ENCODE data around the gene EPS8L1.
"Not testable (repeated sequence)": the region's sequence is repeated elsewhere in the genome, so short reads cannot be mapped to it uniquely, and the experiment has no call there.

The EPS8L1 gene

DNA sequence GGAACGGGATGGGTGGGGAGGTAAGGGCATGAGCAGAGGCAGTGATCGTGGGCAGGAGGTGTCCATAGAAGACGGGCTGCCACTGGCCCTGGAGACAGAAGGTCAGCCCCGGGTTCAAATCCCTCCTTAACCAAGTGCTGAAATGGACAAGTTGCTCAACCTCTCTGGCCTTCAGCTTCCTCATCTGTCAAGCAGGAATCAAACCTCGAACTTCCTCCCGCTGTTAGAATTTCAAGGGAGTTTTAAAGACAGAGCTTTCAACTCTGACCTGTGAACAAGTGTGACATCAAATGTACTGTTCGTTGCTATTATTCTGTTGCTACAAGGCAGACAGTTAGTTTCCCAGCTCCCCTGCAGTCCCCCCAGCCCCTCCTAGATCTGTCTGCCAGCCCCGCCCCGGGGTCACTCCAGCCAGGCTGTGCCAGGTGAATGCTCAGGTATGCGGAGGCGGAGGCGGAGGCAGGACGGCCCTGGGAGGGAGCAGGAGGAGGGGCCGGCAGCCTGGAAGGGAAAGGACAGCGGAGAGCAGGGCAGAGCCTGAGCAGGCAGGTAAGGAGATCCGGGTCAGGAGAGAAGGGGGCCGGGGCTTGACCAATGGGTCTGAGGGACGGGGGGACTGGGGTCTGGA, at the start of gene EPS8L1:
Gene EPS8L1 (plus strand): TSS at position 499 of the 628 bp plus-strand sequence. CDS start 576 bp downstream, outside the sequence.
- no peak for DNase-seq

DNA sequence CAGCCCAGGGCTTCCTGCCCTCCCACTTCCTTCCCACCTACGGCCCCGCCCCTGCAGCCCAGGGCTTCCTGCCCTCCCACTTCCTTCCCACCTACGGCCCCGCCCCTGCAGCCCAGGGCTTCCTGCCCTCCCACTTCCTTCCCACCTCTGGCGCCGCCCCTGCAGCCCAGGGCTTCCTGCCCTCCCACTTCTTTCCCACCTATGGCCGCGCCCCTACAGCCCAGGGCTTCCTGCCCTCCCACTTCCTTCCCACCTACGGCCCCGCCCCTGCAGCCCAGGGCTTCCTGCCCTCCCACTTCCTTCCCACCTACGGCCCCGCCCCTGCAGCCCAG, 48.6 kb upstream of the EPS8L1 start:
- DNase-seq: not testable (repeated sequence)

DNA sequence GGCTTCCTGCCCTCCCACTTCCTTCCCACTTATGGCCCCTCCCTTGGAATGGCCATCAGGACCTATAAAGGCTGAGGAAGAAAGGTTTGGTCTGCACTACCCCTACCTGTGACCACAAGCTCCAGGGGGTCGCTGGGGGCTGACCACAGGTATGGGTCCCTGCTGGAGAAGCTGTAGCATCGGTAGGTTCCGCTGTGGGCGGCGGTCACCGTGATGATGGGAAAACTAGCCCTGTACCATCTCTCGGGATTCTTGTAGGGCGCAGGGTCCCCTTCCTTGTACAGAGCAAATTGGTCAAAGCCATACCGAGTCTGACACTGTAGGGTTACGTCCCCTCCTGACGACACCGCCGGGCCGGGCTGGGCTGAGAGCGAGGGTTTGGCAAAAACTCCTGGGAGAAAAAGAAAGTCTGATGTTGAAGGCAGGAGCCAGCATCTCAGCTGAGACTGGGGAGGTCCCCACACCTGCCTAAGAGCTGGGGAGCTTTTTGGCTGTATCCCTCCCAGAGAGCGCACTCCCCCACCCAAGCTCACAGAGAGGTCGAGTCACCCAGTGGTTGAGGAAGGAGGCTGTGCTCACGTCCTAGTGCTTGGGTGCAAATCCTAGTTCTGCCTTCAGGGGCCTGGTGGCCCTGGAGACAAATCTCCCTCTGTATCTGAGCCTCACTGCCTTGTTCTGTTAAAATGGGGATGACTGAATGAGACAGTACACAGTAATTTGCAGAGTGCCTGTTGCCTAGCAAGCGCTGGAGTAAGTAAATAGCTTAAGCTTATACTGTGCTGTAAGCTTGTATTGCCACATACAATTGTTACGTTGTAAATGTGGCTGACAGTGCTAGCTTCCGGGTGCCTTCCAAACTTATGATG, 48.0 kb upstream of the EPS8L1 start:
- DNase-seq: no peak

DNA sequence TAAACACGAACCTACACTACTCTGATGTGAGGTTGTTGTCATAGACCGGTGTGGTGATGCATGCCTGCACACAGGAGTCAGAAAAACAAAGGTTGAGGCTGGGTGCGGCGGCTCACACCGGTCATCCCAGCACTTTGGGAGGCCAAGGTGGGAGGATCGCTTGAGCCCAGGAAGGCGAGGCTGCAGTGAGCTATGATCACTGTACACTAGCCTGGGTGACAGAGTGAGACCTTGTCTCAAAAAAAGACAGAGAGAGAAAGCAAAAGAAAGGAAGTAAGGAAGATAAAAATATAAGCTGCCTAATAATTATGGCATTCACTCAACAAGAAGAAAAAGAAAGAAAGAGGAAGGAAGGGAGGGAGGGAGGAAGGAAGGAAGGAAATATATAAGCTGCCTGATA, 46.9 kb upstream of the EPS8L1 start:
- DNase-seq: no peak

DNA sequence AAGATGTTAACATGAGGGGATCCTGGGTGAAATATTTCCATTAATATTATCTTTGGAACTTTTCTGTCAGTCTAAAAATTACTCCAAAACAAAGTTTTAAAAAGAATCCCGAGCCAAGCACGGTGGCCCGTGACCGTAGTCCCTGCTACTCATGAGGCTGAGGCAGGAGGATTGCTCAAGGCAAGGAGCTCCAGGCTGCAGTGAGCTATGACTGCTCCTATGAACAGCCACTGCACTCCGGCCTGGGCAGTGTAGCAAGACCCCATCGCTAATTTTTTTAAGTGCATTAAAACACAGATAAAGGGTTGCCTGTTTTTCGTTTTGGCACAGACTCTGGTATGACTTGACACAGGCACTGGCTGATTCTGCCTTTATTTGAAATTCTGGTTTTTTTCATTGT, 44.5 kb upstream of the EPS8L1 start:
- no peak for DNase-seq

DNA sequence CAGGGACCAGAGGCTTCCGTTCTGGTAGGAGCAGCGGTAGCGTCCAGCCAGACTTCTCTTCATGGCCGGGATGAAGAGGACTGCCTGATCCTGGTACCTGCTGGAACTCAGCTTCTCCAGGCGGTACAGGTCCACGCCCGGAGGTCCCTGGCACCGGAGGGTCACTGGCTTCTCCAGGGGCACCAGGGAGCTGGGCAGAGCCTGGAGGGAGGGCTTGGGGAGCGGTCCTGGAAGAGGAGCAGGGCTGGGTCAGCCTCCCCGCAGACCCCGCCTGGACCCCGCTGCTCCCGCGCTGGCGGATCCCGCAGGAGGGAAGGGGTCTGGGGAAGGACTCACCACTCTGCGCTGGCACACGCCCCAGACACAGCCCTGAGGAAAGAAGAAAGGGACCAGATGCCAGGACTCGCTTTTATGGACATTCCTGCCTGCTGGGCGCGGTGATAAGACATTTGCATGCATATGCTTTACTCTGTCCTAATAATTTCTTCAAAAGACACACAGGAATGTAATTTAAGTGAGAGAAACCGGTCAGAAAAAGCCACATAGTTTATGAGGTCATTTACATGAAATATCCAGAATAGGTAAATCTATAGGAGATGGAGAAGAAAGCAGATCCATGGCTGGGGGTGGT, 43.4 kb upstream of the EPS8L1 start:
- no peak for DNase-seq

DNA sequence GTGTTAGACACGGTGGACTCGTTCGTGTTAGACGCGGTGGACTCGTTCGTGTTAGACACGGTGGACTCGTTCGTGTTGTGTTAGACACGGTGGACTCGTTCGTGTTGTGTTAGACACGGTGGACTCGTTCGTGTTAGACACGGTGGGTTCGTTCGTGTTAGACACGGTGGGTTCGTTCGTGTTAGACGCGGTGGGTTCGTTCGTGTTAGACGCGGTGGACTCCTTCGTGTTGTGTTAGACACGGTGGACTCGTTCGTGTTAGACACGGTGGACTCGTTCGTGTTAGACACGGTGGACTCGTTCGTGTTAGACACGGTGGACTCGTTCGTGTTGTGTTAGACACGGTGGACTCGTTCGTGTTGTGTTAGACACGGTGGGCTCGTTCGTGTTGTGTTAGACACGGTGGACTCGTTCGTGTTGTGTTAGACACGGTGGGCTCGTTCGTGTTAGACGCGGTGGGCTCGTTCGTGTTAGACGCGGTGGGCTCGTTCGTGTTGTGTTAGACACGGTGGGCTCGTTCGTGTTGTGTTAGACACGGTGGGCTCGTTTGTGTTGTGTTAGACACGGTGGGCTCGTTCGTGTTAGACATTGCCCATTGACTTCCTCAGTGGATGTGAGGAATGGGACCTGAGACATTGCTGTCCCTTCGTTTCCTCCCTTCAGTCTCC, 42.6 kb upstream of the EPS8L1 start:
- DNase-seq: not testable (repeated sequence)

DNA sequence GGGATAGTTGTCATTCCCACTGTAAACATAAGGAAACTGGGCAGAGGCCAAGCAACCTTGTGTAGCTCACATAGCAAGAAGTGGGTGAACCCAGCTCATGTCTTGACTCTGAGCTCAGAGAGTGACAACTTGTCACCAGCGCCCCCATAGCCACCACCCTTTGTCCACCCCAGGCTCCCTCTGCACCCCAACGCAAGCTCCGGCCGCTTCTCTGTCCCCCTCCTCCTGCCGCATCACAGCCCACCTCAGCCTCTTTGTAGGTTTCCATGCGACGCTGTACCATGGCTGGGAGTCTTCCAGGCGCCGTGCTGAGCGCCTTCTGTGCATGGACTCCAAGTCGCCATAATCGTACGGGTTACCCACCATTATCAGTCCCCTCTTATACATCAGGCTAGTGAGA, 40.9 kb upstream of the EPS8L1 start:
- no peak for DNase-seq

DNA sequence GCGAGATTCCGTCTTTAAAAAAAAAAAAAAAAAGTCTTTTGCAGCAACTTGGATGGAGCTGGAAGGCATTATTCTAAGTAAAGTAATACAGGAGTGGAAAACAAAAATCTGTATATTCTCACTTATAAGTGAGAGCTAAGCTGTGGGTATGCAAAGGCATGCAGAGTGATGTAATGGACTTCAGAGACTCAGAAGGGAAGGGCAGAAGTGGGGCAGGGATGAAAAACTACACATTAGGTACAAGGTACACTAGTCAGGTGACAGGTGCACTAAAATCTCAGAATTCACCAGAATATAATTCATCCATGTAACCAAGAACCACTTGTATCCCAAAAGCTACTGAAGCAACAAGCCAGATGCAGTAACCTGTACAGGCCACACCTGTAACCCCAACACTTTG, 39.6 kb upstream of the EPS8L1 start:
- DNase-seq: no peak

DNA sequence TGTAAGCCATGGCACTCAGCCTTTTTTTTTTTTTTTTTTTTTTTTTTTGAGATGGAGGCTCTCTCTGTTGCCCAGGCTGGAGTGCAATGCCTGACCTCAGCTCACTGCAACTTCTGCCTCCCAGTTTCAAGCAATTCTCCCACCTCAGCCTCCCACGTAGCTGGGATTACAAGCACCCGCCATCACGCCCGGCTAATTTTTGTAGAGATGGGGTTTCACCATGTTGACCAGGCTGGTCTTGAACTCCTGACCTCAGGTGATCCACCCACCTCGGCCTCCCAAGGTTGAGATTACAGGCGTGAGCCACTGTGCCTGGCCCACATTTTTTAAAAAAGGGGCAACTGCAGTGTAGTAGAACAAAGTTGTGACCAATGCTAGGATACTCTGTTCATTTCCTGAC, 38.1 kb upstream of the EPS8L1 start:
- not testable (repeated sequence) for DNase-seq

DNA sequence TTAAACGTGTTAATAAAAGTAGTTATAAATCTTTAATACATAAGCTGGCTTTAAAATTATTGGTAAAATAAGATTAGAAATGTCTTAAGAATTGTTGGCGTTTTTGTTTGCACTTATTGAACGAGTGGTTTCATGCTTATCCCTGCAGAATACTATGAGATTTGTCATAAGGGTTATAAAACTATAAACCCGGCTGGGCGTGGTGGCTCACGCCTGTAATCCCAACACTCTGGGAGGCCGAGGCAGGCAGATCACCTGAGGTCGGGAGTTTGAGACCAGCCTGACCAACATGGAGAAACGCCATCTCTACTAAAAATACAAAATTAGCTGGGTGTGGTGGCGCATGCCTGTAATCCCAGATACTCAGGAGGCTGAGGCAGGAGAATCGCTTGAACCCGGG, 35.0 kb upstream of the EPS8L1 start:
- DNase-seq: not testable (repeated sequence)

DNA sequence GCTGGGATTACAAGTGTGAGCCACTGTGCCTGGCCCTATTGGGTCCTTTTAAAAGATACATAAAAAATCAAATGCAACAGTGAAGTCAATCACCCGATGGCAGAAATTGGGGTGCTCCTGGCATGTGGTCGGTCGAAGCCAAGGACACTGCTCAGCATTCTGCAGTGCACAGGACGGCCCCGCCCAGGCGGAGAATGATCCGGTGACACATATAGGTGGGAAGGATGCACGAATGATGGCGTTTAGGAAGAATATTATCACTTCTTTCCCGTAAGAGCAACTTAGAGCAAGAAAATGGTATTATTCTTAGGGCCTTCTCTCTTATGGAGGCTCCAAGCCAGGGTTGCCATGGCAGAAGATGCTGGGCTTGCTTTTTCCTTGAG, 34.4 kb upstream of the EPS8L1 start:
- DNase-seq: no peak

DNA sequence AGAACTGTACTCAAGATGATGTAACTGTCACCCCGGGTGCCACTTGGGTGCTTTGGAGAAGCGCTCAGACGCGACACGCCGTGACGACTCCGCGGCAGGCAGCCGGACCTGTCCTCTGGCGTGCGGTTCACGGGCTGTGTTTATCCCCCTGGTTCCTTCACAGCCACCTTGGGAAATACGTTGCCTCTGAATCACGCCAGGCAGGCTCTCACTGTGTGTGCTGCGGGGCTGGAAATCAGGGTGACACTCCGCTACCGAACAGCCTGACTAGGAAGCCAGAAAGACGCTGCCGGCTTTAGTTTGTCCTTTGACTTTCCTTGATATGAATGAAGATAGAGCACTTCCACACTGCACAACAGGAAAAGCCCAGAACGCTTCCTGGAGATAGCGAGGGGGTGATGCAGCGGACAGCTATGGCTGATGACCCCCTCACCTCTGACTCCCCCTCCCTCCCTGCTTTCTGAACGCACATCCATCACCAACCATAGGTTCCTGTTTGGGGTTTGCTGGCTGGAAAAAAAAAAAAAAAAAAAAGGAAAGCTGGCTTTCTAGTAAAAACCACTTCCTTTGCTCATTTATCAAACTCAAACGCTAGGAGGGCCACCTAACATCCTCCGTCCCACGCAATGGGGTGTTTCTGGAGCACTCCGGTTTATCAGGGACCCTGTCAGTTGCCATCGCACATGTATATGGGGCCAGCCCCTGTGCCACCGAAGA, 33.9 kb upstream of the EPS8L1 start:
- DNase-seq: no peak

DNA sequence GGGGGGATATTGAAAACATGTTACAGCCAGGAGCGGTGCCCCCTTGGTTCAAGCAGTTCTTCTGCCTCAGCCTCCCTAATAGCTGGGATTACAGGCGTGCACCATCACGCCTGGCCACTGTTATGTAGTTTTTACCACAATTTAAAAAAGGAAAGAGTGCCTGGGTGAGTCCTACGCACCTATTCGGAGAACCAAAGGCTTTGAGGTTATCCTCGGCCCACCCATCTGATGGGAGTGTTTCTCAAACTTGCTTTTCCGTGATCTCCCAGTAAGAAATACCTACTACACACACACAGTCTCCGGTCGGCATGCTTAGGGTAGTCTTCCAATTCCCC, 33.4 kb upstream of the EPS8L1 start:
- DNase-seq: no peak

DNA sequence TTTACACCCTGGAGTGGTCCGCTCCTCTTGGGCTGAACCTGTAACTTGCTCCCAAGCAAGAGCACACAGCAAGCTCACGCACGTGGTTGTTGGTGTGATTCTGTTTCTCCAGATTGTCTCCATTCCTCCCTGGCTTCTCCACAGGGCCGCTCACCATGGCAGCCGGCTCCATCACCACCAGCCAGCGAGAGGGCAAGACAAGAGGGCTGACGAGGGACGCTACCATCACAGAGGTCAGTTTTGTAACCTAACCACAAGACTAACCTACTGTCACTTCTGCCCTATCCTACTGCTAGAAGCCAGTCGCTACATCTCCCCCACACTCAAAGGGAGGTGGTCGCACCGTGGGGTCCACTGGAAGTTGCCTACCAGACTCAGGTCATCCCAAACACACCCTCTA, 33.0 kb upstream of the EPS8L1 start:
- no peak for DNase-seq

DNA sequence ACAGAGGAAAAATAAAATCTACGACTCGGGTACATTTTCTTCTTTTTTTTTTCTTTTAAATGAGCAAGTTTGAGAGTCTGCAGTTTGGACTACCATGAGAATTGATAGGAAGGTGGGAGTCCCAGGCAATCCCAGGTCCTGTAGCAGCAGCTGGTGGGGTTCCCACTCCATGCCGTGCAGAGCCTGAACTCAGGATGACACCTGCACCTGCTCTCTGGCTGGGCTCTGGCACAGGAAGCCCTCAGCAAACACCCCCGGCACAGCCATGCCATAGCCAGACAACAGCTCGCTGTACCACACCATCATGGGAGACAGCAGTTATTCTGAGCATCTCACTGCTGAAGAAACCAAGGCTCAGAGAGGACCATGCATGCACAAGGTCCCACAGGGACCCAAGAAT, 31.4 kb upstream of the EPS8L1 start:
- no peak for DNase-seq

DNA sequence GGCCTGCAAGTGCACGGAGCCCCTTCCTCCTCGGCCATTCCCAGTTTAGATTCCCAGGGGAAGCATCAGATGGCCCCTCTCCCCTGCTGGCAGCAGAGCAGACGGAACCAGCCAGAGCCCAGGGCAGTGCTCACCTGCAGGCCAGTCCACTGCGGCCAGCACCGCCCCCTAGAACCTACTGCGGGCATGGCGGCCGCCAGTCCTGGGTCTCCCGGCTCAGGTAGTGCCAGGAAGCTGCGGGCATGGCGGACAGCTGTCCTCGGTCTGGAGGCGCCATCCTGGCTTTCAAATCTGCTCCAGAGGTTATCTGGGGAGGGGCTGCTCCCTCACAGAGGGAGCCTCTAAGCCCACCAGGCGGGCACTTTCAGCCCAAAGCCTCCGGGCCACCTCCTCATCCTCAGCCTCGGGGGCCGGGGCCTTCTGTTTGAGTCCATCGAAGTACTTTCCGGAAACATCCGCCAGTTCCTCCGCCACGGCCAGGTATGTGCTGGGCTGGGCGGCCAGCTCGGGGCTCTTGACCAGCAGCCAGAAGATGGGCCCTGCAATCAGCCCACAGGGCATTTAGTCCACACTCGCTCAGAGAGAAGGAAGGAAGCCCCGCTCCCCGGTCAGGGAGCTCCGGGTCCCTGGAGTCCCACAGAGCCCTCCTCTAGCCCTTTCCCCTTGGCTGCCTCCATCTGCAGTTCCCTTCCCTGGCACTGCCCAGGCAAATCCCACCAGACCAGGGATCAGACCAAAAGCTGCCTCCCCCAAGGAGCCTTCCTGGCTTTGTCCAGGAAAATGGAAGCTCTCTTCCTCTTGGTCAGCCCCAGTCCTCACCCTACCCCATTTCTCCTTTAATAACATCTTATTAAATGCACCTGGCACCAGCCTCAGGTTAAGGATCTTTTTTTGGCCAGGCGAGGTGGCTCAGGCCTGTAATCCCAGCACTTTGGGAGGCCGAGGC, 30.6 kb upstream of the EPS8L1 start:
- no peak for DNase-seq

DNA sequence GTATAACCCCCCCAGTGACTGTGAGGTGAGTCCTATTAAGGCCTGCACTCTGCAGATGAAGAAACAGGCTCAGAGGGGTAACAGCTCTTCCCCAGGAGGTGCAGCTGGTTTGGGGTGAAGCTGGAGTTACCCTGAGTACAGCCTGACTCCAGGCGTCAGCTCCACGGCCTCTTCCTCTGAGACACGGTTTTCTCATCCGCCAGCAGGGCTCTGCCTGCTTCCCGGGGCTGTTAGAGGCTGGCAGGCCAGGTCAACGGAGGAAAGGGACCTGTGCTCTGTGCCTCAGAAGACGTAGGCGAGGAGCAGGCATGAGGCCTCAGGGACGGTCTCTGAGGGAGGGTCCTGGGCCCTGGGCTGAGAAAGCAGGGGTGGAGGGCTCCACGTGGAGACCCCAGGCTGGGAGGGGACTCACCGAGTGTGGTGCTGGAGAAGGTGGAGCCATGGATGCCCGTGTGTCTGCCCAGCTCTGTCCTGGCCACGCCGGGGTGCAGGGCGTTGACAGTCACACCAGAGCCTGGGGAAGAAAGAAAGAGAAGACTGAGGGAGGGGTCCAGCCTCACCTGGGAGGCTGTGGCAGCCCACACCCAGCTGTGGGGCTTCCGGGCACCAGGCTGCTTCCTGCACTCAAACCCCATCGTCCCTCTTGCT, 28.6 kb upstream of the EPS8L1 start:
- no peak for DNase-seq

DNA sequence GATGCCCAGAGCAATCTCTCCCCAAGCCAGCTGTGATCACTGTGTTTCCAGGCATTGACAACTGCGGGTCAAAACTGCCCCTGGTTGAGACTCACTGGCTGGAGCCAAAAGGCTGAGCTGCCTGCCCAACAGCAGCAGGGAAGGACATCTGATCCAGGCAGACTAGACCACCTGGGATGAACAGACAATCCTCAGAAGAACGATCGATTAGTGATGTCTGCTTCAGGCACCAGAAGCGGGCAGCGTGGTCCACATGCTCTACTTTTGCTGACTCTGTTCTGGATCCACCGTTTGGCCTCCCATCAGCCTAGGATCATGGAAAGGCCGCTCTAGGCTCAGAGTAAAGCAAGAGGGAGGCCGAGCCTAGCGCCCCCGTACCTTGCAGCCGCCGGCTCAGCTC, 27.7 kb upstream of the EPS8L1 start:
- no peak for DNase-seq

DNA sequence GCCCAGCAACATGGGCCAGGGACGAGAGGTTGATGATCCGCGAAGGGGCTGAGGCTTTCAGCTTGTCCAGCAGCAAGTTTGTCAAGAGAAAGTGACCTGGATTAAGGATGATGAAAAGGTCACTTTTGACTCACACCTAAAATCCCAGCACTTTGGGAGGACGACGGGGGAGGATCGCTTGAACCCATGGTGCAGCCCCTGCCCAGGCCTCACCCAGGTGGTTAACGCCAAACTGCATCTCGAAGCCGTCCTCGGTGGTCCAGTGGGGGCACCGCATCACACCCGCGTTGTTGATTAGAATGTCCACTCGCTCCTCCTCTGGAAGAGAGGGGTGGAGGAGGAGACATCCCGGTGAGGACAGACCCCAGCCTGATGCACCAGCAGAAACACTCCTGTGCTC, 27.2 kb upstream of the EPS8L1 start:
- no peak for DNase-seq

DNA sequence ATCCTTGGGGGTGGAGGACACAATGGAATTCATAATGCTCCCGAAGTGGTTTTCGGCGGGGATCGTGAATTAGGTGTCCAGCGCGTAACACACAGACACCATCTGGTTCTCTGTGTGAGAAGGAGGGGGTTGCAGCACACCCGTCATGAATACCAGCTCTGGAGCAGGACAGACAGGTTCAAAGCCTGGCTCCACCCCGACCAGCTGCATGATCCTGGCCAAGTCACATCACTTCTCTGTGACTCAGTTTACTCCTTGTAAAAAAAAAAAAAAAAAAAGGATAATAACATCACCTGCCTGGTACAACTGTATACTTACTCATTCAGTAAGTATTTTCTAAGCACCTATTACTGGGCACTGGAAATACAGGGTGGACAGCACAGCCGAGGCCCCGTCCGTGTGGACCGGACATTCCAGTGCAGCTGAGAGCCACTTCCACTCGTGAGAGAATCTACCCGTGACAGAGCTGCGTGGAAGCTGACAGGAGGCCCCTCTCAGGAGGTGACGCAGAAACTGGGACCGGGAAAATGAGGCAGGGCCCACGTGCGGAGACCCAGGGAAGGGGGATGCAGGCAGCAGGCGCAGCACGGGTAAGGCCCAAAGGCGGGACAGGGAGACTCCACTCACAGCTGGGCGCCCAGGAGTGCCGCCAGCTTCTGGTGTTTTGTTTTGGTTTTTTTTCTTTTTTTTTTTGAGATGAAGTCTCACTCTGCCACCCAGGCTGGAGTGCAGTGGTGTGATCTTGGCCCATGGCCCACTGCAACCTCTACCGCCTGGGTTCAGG, 24.7 kb upstream of the EPS8L1 start:
- no peak for DNase-seq
